GM19043 (cell line): ENCODE results near the gene SGSH.

Source experiments
- ATAC-seq: cut with Tn5 transposase; IDR thresholded peaks from one replicate; pipeline ENCODE4 v1.9.1; 2021; ENCODE audit warnings: low read depth; ENCODE audit not compliant: unreplicated experiment

The SGSH gene

GRCh38 chr17:80163336-80163735 is 56.8 kb downstream of the SGSH start:
- ATAC-seq, result no peak

GRCh38 chr17:80160536-80160935 is 59.6 kb downstream of the SGSH start:
- ATAC-seq, result no peak
